A549 (cell line): ENCODE results near the gene BMPR2. TPM values are rescaled to one million over a fixed set of nuclear protein-coding genes. Genes with fewer than 3 reads are reported as not detected.

Source experiments
- ATAC-seq, 2 experiments: fragments of 200-7000 bp in 1 of 2; fragments of >200 bp in 1 of 2; cut with Nextera tagmentation in 1 of 2; cut with Tn5 transposase in 1 of 2; 3 replicates each; pipeline versions ENCODE4 v1.8.0 to v1.9.1; 2018 to 2020; ENCODE audit warnings: mild to moderate bottlenecking in 1 of 2, moderate library complexity in 1 of 2
- CTCF ChIA-PET: fragments of 300-600 bp; sonication (Branson Sonifier 250); formaldehyde crosslinking; extraction: SDS; loops from one replicate; lab custom pipeline; 2021; ENCODE audit warnings: antibody characterized with exemption, inconsistent platforms; lab: Yijun Ruan, JAX
- POLR2A ChIA-PET: fragments of 350-600 bp; formaldehyde crosslinking; extraction: SDS; loops from one replicate; lab custom pipeline; 2021; ENCODE audit warnings: antibody characterized with exemption, inconsistent platforms; lab: Yijun Ruan, JAX
- DNase-seq, 2 experiments: peaks; one replicate each; pipeline versions ENCODE4 v3.0.0 to v3.0.0-alpha.2; 2011 to 2016; ENCODE audit warnings: low read depth in 1 of 2, low spot score in 1 of 2
- FAIRE-seq: peaks from 2 replicates; lab custom pipeline; 2011; peaks lifted over from hg19 to GRCh38; lab: Jason Lieb, UNC
- H3K27ac ChIP-seq, 2 experiments: fragments of >200 bp; sonication (Bioruptor Twin); formaldehyde crosslinking; 3 replicates each; pipeline ENCODE4 v1.5.1; 2016 to 2017
- H3K4me1 ChIP-seq: fragments of >200 bp; sonication (Bioruptor Twin); formaldehyde crosslinking; 3 replicates; pipeline ENCODE4 v1.6.1; 2016
- H3K4me2 ChIP-seq: fragments of >200 bp; sonication (Bioruptor Twin); formaldehyde crosslinking; 3 replicates; pipeline ENCODE4 v1.6.1; 2016
- H3K4me3 ChIP-seq: fragments of >200 bp; sonication (Bioruptor Twin); formaldehyde crosslinking; 3 replicates; pipeline ENCODE4 v1.5.1; 2016
- H3K9me3 ChIP-seq: fragments of >200 bp; sonication (Bioruptor Twin); formaldehyde crosslinking; 3 replicates; pipeline ENCODE4 v1.6.1; 2016
- CBX2 ChIP-seq: fragments of 200-600 bp; sonication (generic); IDR thresholded peaks from 2 replicates; pipeline ENCODE4 v1.6.1; 2016; ENCODE audit warnings: low read depth, mild to moderate bottlenecking, borderline replicate concordance
- CBX8 ChIP-seq: fragments of 200-600 bp; sonication (generic); IDR thresholded peaks from 2 replicates; pipeline ENCODE4 v1.6.1; 2016
- CEBPB ChIP-seq, 2 experiments: fragments of >200 bp in 1 of 2; sonication (Bioruptor Twin) in 1 of 2; formaldehyde crosslinking in 1 of 2; IDR thresholded peaks; 2 replicates each; pipeline ENCODE4 v1.6.1; 2012 to 2016
- EHF ChIP-seq: fragments of 250-450 bp; sonication (Bioruptor Pico); IDR thresholded peaks from 2 replicates; pipeline ENCODE4 v1.5.0; 2020; ENCODE audit warnings: mild to moderate bottlenecking
- FOSB ChIP-seq: fragments of 250-450 bp; sonication (Bioruptor Pico); IDR thresholded peaks from 2 replicates; pipeline ENCODE4 v1.5.0; 2020; ENCODE audit warnings: mild to moderate bottlenecking, moderate library complexity
- FOSL2 ChIP-seq, 2 experiments: fragments of 450-650 bp in 1 of 2; fragments of >200 bp in 1 of 2; sonication (Bioruptor Twin) in 1 of 2; formaldehyde crosslinking; IDR thresholded peaks; 2 replicates each; pipeline versions ENCODE4 v1.5.0 to v1.6.1; 2016 to 2020; ENCODE audit warnings: mild to moderate bottlenecking in 1 of 2, moderate library complexity in 1 of 2
- FOXS1 ChIP-seq: fragments of 250-450 bp; sonication (Bioruptor Pico); IDR thresholded peaks from 2 replicates; pipeline ENCODE4 v1.5.0; 2020; ENCODE audit warnings: mild to moderate bottlenecking, moderate library complexity
- GATA3 ChIP-seq: IDR thresholded peaks from 2 replicates; pipeline ENCODE4 v1.6.1; 2012; ENCODE audit warnings: borderline replicate concordance
- HDAC2 ChIP-seq: fragments of 200-600 bp; sonication (generic); IDR thresholded peaks from 2 replicates; pipeline ENCODE4 v1.6.1; 2016
- JUN ChIP-seq, 2 experiments: fragments of >200 bp; sonication (Bioruptor Twin); formaldehyde crosslinking; IDR thresholded peaks; 2 replicates in 1 of 2; 3 replicates in 1 of 2; pipeline ENCODE4 v1.6.1; 2016 to 2017
- JUNB ChIP-seq: fragments of >200 bp; sonication (Bioruptor Twin); formaldehyde crosslinking; IDR thresholded peaks from 2 replicates; pipeline ENCODE4 v1.6.1; 2016
- KDM1A ChIP-seq: fragments of 200-600 bp; sonication (generic); IDR thresholded peaks from 2 replicates; pipeline ENCODE4 v1.6.1; 2016; ENCODE audit warnings: low read depth, mild to moderate bottlenecking
- MAFK ChIP-seq: fragments of 450-650 bp; IDR thresholded peaks from 2 replicates; pipeline ENCODE4 v1.6.1; 2014; ENCODE audit not compliant: partially characterized antibody
- MYC ChIP-seq: IDR thresholded peaks from 2 replicates; pipeline ENCODE4 v1.6.1; 2012; ENCODE audit warnings: mild to moderate bottlenecking, inconsistent platforms, low read length, improper control_type of control experiment, borderline replicate concordance
- NFE2L2 ChIP-seq: fragments of 150-350 bp; conservative IDR thresholded peaks from 2 replicates; pipeline ENCODE4 v1.6.1; 2014; ENCODE audit warnings: low read length
- NPAS2 ChIP-seq: fragments of 250-450 bp; sonication (Bioruptor Pico); IDR thresholded peaks from 2 replicates; pipeline ENCODE4 v1.8.0; 2022; ENCODE audit warnings: mild to moderate bottlenecking, moderate library complexity, borderline replicate concordance
- PHF8 ChIP-seq: fragments of 200-600 bp; sonication (generic); IDR thresholded peaks from 2 replicates; pipeline ENCODE4 v1.6.1; 2016; ENCODE audit warnings: low read depth, mild to moderate bottlenecking, antibody characterized with exemption, moderate library complexity, borderline replicate concordance
- POLR2A ChIP-seq: IDR thresholded peaks from 2 replicates; pipeline ENCODE4 v1.6.1; 2012; ENCODE audit warnings: mild to moderate bottlenecking, low read length
- POLR2AphosphoS2 ChIP-seq: conservative IDR thresholded peaks from 2 replicates; pipeline ENCODE4 v1.6.1; 2012; ENCODE audit warnings: low read length, improper control_type of control experiment, inconsistent platforms
- RARB ChIP-seq: fragments of 250-450 bp; sonication (Bioruptor Pico); IDR thresholded peaks from 2 replicates; pipeline ENCODE4 v1.8.0; 2021; ENCODE audit warnings: mild to moderate bottlenecking, moderate library complexity
- RCOR1 ChIP-seq: fragments of 150-350 bp; IDR thresholded peaks from 2 replicates; pipeline ENCODE4 v1.6.1; 2014; ENCODE audit warnings: antibody characterized with exemption, low read length, low read depth
- RFX5 ChIP-seq: fragments of 450-650 bp; IDR thresholded peaks from 2 replicates; pipeline ENCODE4 v1.7.1; 2014; ENCODE audit warnings: antibody characterized with exemption, mild to moderate bottlenecking, moderate library complexity
- RNF2 ChIP-seq: fragments of 200-600 bp; sonication (generic); IDR thresholded peaks from 2 replicates; pipeline ENCODE4 v1.6.1; 2016; ENCODE audit warnings: low read depth, mild to moderate bottlenecking, antibody characterized with exemption, moderate library complexity, borderline replicate concordance
- SREBF2 ChIP-seq: fragments of 450-650 bp; IDR thresholded peaks from 2 replicates; pipeline ENCODE4 v1.6.1; 2014; ENCODE audit warnings: mild to moderate bottlenecking, moderate library complexity
- TFCP2L1 ChIP-seq: fragments of 250-450 bp; sonication (Bioruptor Pico); IDR thresholded peaks from 2 replicates; pipeline ENCODE4 v1.5.0; 2021; ENCODE audit warnings: mild to moderate bottlenecking
- ZSCAN20 ChIP-seq: fragments of 250-450 bp; sonication (Bioruptor Pico); IDR thresholded peaks from 2 replicates; pipeline ENCODE4 v1.8.0; 2022; ENCODE audit warnings: mild to moderate bottlenecking, moderate library complexity
- WGBS: methylation state at CpG from one replicate; pipeline ENCODE4 v1.1.6; 2017; ENCODE audit errors: missing lambda C conversion rate; 5-methylcytosine and 5-hydroxymethylcytosine counted together
- polyA plus RNA-seq, 4 experiments: library from polyadenylated mRNA; depleted of rRNA in 3 of 4; stranded (reverse); fragments of >200 nt; fragmentation: RNase III in 1 of 4; extraction: RNeasy Plus Mini Kit Qiagen cat#74134 plus additional on column Dnase treatment in 1 of 4; gene quantifications; 2 replicates in 3 of 4; 3 replicates in 1 of 4; pipeline ENCODE4 v1.2.3, GENCODE V29; 2011 to 2017
- TF ChIP-seq, protein P1 (sequence below): fragments of >200 bp; sonication (Bioruptor Twin); formaldehyde crosslinking; IDR thresholded peaks from 3 replicates; pipeline ENCODE4 v1.5.1; 2016
- TF ChIP-seq, protein P2 (sequence below): fragments of 250-450 bp; sonication (Bioruptor Pico); IDR thresholded peaks from 2 replicates; pipeline ENCODE4 v1.5.0; 2020; ENCODE audit warnings: low read depth, mild to moderate bottlenecking, moderate library complexity
- TF ChIP-seq, protein P3 (sequence below): IDR thresholded peaks from 2 replicates; pipeline ENCODE4 v1.6.1; 2012; ENCODE audit warnings: low read depth, borderline replicate concordance

Gene BMPR2
- polyA plus RNA-seq, 2 of the 4 experiments (the other 2 are of a cell fraction): 13.9 to 46.3 TPM

DNA sequence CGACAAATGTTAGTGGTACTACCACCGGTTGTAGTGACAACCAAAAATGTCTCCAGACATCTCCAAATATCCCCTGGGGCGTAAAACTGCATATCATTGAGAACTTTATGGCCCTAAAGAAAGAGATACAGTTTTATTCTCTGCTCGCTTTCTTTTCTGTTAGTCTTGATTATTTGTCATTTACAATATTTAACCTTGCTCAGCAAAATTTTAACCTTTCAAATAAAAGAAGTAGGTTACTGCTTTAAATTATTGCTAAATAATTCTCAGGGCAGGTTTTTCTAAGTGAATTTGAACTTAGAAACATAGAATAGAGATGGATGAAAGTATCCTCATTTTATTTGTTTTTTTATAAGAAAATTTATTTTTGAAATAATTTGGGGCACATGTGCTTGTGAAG lies 67.9 kb downstream of the BMPR2 start:
- 92% methylated on average over 4 of the region's 4 CpGs for WGBS
- H3K9me3 ChIP-seq: no peaks in the 10 kb centered on the region
- peak; percentile 84 for TF ChIP-seq MAFK
- TF ChIP-seq JUNB: no peak
- CTCF ChIA-PET: no interaction called here
- POLR2A ChIA-PET: no interaction called here
- DNase-seq (no peak), ATAC-seq (no peak), FAIRE-seq (no peak)
- H3K27ac ChIP-seq: no peak overlapping the region
- H3K4me1 ChIP-seq: no peaks in the 10 kb centered on the region
- H3K4me3 ChIP-seq: no peak overlapping the region
- H3K4me2 ChIP-seq: no peak overlapping the region

DNA sequence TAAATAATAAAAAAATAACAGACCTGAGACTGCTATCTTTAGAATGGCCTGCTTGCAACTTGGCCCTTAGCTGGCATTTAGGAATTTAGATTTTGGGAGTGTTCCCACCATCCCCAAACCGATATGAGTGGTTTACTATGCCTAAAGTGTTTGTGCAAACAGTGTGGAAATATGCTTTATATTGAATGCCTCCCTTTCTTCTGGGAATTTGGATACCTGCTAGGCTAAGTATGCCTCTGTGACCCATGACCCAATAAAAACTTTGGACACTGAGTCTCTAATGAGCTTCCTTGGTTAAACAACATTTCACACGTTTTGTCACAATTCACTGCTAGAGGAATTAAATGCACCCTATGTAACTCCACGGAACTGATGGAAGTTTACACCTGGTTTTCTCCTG lies 73.2 kb downstream of the BMPR2 start:
- TF ChIP-seq FOXS1 (no peak), POLR2A (no peak), HDAC2 (no peak), EHF (CRISPR knock-in tag) (no peak), FOSB (CRISPR knock-in tag) (no peak), CEBPB (IDR thresholded peaks at IDR 0.05) (no peak), RCOR1 (no peak), NPAS2 (CRISPR knock-in tag) (no peak), JUNB (no peak)
- TF ChIP-seq, protein P1, sequence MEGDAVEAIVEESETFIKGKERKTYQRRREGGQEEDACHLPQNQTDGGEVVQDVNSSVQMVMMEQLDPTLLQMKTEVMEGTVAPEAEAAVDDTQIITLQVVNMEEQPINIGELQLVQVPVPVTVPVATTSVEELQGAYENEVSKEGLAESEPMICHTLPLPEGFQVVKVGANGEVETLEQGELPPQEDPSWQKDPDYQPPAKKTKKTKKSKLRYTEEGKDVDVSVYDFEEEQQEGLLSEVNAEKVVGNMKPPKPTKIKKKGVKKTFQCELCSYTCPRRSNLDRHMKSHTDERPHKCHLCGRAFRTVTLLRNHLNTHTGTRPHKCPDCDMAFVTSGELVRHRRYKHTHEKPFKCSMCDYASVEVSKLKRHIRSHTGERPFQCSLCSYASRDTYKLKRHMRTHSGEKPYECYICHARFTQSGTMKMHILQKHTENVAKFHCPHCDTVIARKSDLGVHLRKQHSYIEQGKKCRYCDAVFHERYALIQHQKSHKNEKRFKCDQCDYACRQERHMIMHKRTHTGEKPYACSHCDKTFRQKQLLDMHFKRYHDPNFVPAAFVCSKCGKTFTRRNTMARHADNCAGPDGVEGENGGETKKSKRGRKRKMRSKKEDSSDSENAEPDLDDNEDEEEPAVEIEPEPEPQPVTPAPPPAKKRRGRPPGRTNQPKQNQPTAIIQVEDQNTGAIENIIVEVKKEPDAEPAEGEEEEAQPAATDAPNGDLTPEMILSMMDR: no peak
- no peak for FAIRE-seq

DNA sequence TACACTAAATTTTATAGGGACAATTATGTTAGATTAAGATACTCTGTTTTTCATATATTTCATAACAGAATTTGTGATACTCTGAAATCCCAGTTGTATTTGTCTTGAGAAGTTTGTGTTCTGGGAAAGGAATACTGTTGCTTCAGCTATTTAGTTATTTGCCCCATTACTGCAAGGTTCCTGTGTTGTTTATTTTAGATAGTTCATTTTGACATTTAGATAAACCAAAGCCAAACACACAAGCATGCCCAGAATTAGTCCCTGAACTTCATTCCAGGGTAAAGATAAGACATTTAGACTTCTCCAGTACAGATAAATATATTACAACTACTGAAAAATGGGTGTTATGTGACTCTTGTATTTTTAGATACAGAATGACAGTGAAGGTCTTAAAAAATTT lies 74.7 kb downstream of the BMPR2 start:
- FAIRE-seq: no peak
- DNase-seq: no peak
- TF ChIP-seq GATA3: no peak
- TF ChIP-seq, protein P2, sequence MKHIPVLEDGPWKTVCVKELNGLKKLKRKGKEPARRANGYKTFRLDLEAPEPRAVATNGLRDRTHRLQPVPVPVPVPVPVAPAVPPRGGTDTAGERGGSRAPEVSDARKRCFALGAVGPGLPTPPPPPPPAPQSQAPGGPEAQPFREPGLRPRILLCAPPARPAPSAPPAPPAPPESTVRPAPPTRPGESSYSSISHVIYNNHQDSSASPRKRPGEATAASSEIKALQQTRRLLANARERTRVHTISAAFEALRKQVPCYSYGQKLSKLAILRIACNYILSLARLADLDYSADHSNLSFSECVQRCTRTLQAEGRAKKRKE: no peak
- TF ChIP-seq TFCP2L1 (CRISPR knock-in tag): no peak
- no peak for TF ChIP-seq MYC
- no peak for TF ChIP-seq CEBPB (IDR thresholded peaks at IDR 0.05)
- TF ChIP-seq ZSCAN20 (CRISPR knock-in tag): no peak
- no peak for TF ChIP-seq POLR2AphosphoS2
- no peak for TF ChIP-seq CBX2
- no peak for TF ChIP-seq MAFK
- TF ChIP-seq RNF2: no peak
- no peak for TF ChIP-seq JUN (IDR thresholded peaks at IDR 0.05)
- no peak for TF ChIP-seq RFX5
- TF ChIP-seq, protein P3, sequence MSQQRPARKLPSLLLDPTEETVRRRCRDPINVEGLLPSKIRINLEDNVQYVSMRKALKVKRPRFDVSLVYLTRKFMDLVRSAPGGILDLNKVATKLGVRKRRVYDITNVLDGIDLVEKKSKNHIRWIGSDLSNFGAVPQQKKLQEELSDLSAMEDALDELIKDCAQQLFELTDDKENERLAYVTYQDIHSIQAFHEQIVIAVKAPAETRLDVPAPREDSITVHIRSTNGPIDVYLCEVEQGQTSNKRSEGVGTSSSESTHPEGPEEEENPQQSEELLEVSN: no peak
- TF ChIP-seq SREBF2: no peak
- no peak for TF ChIP-seq CBX8
- TF ChIP-seq KDM1A: no peak
- no peak for TF ChIP-seq NFE2L2
- TF ChIP-seq FOSL2 (IDR thresholded peaks at IDR 0.05): no peak
- no peak for TF ChIP-seq FOSL2 (CRISPR knock-in tag; IDR thresholded peaks at IDR 0.05)
- TF ChIP-seq RARB (CRISPR knock-in tag): no peak
- no peak for TF ChIP-seq PHF8
- ATAC-seq: no peak
- no peak overlapping the region for H3K27ac ChIP-seq
- CTCF ChIA-PET: interaction anchor here (1.3 kb wide), 1 partner anchor 52 kb away, joined by 3 read pairs; no protein-coding TSS in a partner anchor
- no peaks in the 10 kb centered on the region for H3K9me3 ChIP-seq
- H3K4me3 ChIP-seq: no peak overlapping the region
- no peaks in the 10 kb centered on the region for H3K4me1 ChIP-seq
- no peak overlapping the region for H3K4me2 ChIP-seq
- POLR2A ChIA-PET: no interaction called here

More for the DNA sequence above, 73.2 kb downstream of the BMPR2 start:
- no peak for DNase-seq
- Histone ChIP-seq H3K4me3 (no peak overlapping the region), H3K27ac (no peak overlapping the region), H3K9me3 (no peaks in the 10 kb centered on the region), H3K4me2 (no peak overlapping the region), H3K4me1 (no peaks in the 10 kb centered on the region)
- ChIA-PET CTCF (interaction anchor here (0.6 kb wide), 1 partner anchor 132 kb away, joined by 5 read pairs; no protein-coding TSS in a partner anchor), POLR2A (no interaction called here)
- ATAC-seq: no peak
- 92% methylated on average over 3 of the region's 3 CpGs for WGBS
